BLaER1 treated with 17β-estradiol and CSF1 and Interleukin-3, amounts not matched to agents 10 nM and 100 nM (cell line): ENCODE data around the gene MATN3.
A peak's percentile ranks its signal among the peaks of the same experiment; 100 is the strongest.

Experiments
- H3K27ac ChIP-seq, 11 experiments: shearing (Covaris generic); formaldehyde crosslinking; 2 replicates each; pipeline ENCODE4 v1.8.1; 2022
- H3K27me3 ChIP-seq, 11 experiments: shearing (Covaris generic); formaldehyde crosslinking; 2 replicates each; pipeline ENCODE4 v1.8.1; 2022
- H3K36me3 ChIP-seq, 11 experiments: shearing (Covaris generic); formaldehyde crosslinking; 2 replicates each; pipeline ENCODE4 v1.8.1; 2022
- H3K4me1 ChIP-seq, 10 experiments: shearing (Covaris generic); formaldehyde crosslinking; 2 replicates each; pipeline ENCODE4 v1.8.1; 2022
- H3K4me2 ChIP-seq, 11 experiments: shearing (Covaris generic); formaldehyde crosslinking; 2 replicates each; pipeline ENCODE4 v1.8.1; 2022
- H3K4me3 ChIP-seq, 10 experiments: shearing (Covaris generic); formaldehyde crosslinking; 2 replicates each; pipeline ENCODE4 v1.8.1; 2022
- H3K9ac ChIP-seq, 11 experiments: shearing (Covaris generic); formaldehyde crosslinking; 2 replicates each; pipeline ENCODE4 v1.8.1; 2022
- H3K9me3 ChIP-seq, 11 experiments: shearing (Covaris generic); formaldehyde crosslinking; replicated peaks in 1 of 11; 2 replicates each; pipeline ENCODE4 v1.8.1; 2022
- H4K20me1 ChIP-seq, 11 experiments: shearing (Covaris generic); formaldehyde crosslinking; 2 replicates each; pipeline ENCODE4 v1.8.1; 2022
- Cebpa-rat ChIP-seq, 11 experiments: shearing (Covaris generic); IDR thresholded peaks; 2 replicates each; pipeline ENCODE4 v1.8.1; 2022

MATN3 gene

GRCh38 chr2:19979932-19980331 lies 32.5 kb downstream of the MATN3 start:
- Histone ChIP-seq H3K4me1 (no peaks in the 10 kb centered on the region), H3K9ac (no peak overlapping the region), H3K9me3 (no peaks in the 10 kb centered on the region), H3K4me3 (no peak overlapping the region), H3K27me3 (no peaks in the 10 kb centered on the region), H4K20me1 (no peaks in the 10 kb centered on the region), H3K4me2 (no peak overlapping the region), H3K36me3 (no peaks in the 10 kb centered on the region; a peak in 1 of 22 replicates), H3K27ac (no peak overlapping the region)
- TF ChIP-seq Cebpa-rat (IDR thresholded peaks at IDR 0.05): no peak

GRCh38 chr2:19973466-19973865 lies 39.0 kb downstream of the MATN3 start:
- Histone ChIP-seq H3K9ac (no peak overlapping the region), H3K9me3 (no peaks in the 10 kb centered on the region), H3K36me3 (no peaks in the 10 kb centered on the region; a peak in 1 of 22 replicates), H3K4me3 (no peak overlapping the region), H3K4me1 (peaks cover 5 to 8% (median 7%) of the 10 kb centered on the region in 10 experiments; a peak in 14 of 20 replicates), H3K27me3 (no peaks in the 10 kb centered on the region), H4K20me1 (no peaks in the 10 kb centered on the region), H3K4me2 (no peak overlapping the region), H3K27ac (no peak overlapping the region)
- no peak for TF ChIP-seq Cebpa-rat (IDR thresholded peaks at IDR 0.05)

- Histone ChIP-seq H4K20me1 (no peaks in the 10 kb centered on the region), H3K27me3 (no peaks in the 10 kb centered on the region), H3K9ac (no peak overlapping the region), H3K36me3 (no peaks in the 10 kb centered on the region), H3K4me3 (no peak overlapping the region), H3K9me3 (no peaks in the 10 kb centered on the region), H3K4me2 (peak overlapping the region; percentile 3 to 45 (median 27); a peak in 13 of 22 replicates), H3K4me1 (peaks cover 5 to 8% (median 7%) of the 10 kb centered on the region in 10 experiments; a peak in 14 of 20 replicates), H3K27ac (no peak overlapping the region)
- no peak for TF ChIP-seq Cebpa-rat (IDR thresholded peaks at IDR 0.05)
Measured at GRCh38 chr2:19971691-19972090, 40.8 kb downstream of the MATN3 start.

GRCh38 chr2:19963386-19963785 lies 49.1 kb downstream of the MATN3 start:
- H3K27me3 ChIP-seq: no peaks in the 10 kb centered on the region
- peaks cover 0 to 8% (median 0%) of the 10 kb centered on the region in 11 experiments; a peak in 2 of 22 replicates for H3K9me3 ChIP-seq
- H3K9ac ChIP-seq: no peak overlapping the region
- no peaks in the 10 kb centered on the region for H3K36me3 ChIP-seq
- 0 out of 20 replicates have a peak, but pooled peaks cover 0 to 3% (median 0%) of the 10 kb centered on the region in 10 experiments for H3K4me1 ChIP-seq
- no peak overlapping the region for H3K4me2 ChIP-seq
- H3K27ac ChIP-seq: no peak overlapping the region
- H4K20me1 ChIP-seq: no peaks in the 10 kb centered on the region
- no peak for TF ChIP-seq Cebpa-rat (IDR thresholded peaks at IDR 0.05)
- H3K4me3 ChIP-seq: no peak overlapping the region

- H3K27me3 ChIP-seq: no peaks in the 10 kb centered on the region
- H3K9me3 ChIP-seq: no peaks in the 10 kb centered on the region
- H3K4me1 ChIP-seq: no peaks in the 10 kb centered on the region
- H3K27ac ChIP-seq: no peak overlapping the region
- H3K4me3 ChIP-seq: no peak overlapping the region
- H3K9ac ChIP-seq: no peak overlapping the region
- TF ChIP-seq Cebpa-rat (IDR thresholded peaks at IDR 0.05): no peak
- H3K36me3 ChIP-seq: no peaks in the 10 kb centered on the region
- H3K4me2 ChIP-seq: no peak overlapping the region
- no peaks in the 10 kb centered on the region for H4K20me1 ChIP-seq
Measured at GRCh38 chr2:19955544-19956422, 56.7 kb downstream of the MATN3 start.

GRCh38 chr2:19949071-19949470 lies 63.4 kb downstream of the MATN3 start:
- Histone ChIP-seq H3K27ac (no peak overlapping the region), H3K36me3 (no peaks in the 10 kb centered on the region), H3K9me3 (no peaks in the 10 kb centered on the region), H3K4me3 (no peak overlapping the region), H3K4me2 (peak overlapping the region in 3 of 11 experiments; percentile 44 to 48 (median 45); a peak in 4 of 22 replicates), H4K20me1 (no peaks in the 10 kb centered on the region), H3K9ac (no peak overlapping the region), H3K4me1 (peaks cover 0 to 8% (median 0%) of the 10 kb centered on the region in 10 experiments; a peak in 6 of 20 replicates), H3K27me3 (no peaks in the 10 kb centered on the region)
- no peak for TF ChIP-seq Cebpa-rat (IDR thresholded peaks at IDR 0.05)

- Histone ChIP-seq H3K27me3 (no peaks in the 10 kb centered on the region), H3K27ac (no peak overlapping the region), H3K36me3 (no peaks in the 10 kb centered on the region), H4K20me1 (no peaks in the 10 kb centered on the region), H3K4me2 (no peak overlapping the region), H3K9me3 (no peaks in the 10 kb centered on the region), H3K9ac (no peak overlapping the region), H3K4me3 (no peak overlapping the region), H3K4me1 (peaks cover 0 to 8% (median 0%) of the 10 kb centered on the region in 10 experiments; a peak in 6 of 20 replicates)
- TF ChIP-seq Cebpa-rat (IDR thresholded peaks at IDR 0.05): no peak
Measured at GRCh38 chr2:19947184-19947940, 65.1 kb downstream of the MATN3 start.

GRCh38 chr2:19944205-19944845 lies 68.1 kb downstream of the MATN3 start:
- no peak for TF ChIP-seq Cebpa-rat (IDR thresholded peaks at IDR 0.05)
- H3K4me2 ChIP-seq: no peak overlapping the region
- no peak overlapping the region for H3K27ac ChIP-seq
- H3K36me3 ChIP-seq: no peaks in the 10 kb centered on the region
- H4K20me1 ChIP-seq: no peaks in the 10 kb centered on the region
- H3K9ac ChIP-seq: no peak overlapping the region
- no peaks in the 10 kb centered on the region for H3K27me3 ChIP-seq
- no peak overlapping the region for H3K4me3 ChIP-seq
- peaks cover 0 to 5% (median 0%) of the 10 kb centered on the region in 10 experiments; a peak in 6 of 20 replicates for H3K4me1 ChIP-seq
- H3K9me3 ChIP-seq: no peaks in the 10 kb centered on the region

- H3K36me3 ChIP-seq: no peaks in the 10 kb centered on the region
- H3K4me1 ChIP-seq: no peaks in the 10 kb centered on the region
- no peak overlapping the region for H3K4me3 ChIP-seq
- no peaks in the 10 kb centered on the region for H4K20me1 ChIP-seq
- no peaks in the 10 kb centered on the region for H3K9me3 ChIP-seq
- H3K4me2 ChIP-seq: no peak overlapping the region
- H3K27ac ChIP-seq: no peak overlapping the region
- TF ChIP-seq Cebpa-rat (IDR thresholded peaks at IDR 0.05): no peak
- no peak overlapping the region for H3K9ac ChIP-seq
- H3K27me3 ChIP-seq: no peaks in the 10 kb centered on the region
Measured at GRCh38 chr2:19943189-19943588, 69.3 kb downstream of the MATN3 start.
